K562 (cell line): Measurements from ENCODE around the gene HES4. TPM values are rescaled to one million over a fixed set of nuclear protein-coding genes. Genes with fewer than 3 reads are reported as not detected.

Source experiments
- ATAC-seq: fragments of 200-7000 bp; cut with Tn5 transposase; 3 replicates; pipeline ENCODE4 v1.9.1; 2020; ENCODE audit warnings: moderate library complexity
- Bru-seq: library from RNA; stranded (reverse); fragments of 400-500 nt; gene quantifications from one replicate; lab custom pipeline; 2021; lab: Mats Ljungman, UMichigan
- BruChase-seq, 2 experiments: library from RNA; stranded (reverse); fragments of 400-500 nt; gene quantifications; one replicate each; lab custom pipeline; 2021; lab: Mats Ljungman, UMichigan
- BruUV-seq: library from RNA; stranded (reverse); fragments of 400-500 nt; replicated peaks from 2 replicates; lab custom pipeline; 2021; lab: Mats Ljungman, UMichigan
- CTCF ChIA-PET: fragments of 300-600 bp; formaldehyde crosslinking; extraction: SDS; loops from one replicate; lab custom pipeline; 2021; ENCODE audit warnings: low intra/inter-chr PET ratio; lab: Yijun Ruan, JAX
- POLR2A ChIA-PET: fragments of 300-600, 350-650 bp; sonication (Branson Sonifier 250); formaldehyde crosslinking; extraction: SDS; loops from one replicate; lab custom pipeline; 2021; ENCODE audit warnings: antibody characterized with exemption, inconsistent platforms; lab: Yijun Ruan, JAX
- DNase-seq, 4 experiments: peaks; one replicate each; pipeline versions ENCODE4 v3.0.0 to v3.0.0-alpha.2; 2011 to 2018; ENCODE audit warnings: low spot score in 3 of 4, mixed read lengths in 3 of 4; ENCODE audit errors: extremely low read depth in 1 of 4
- FAIRE-seq: peaks from 2 replicates; lab custom pipeline; 2011; peaks lifted over from hg19 to GRCh38; lab: Jason Lieb, UNC
- H2AFZ ChIP-seq: 2 replicates; pipeline ENCODE4 v1.6.0; 2011; ENCODE audit warnings: low read depth, low read length, control low read depth, inconsistent platforms
- H3K27ac ChIP-seq: fragments of 200-600 bp; 3 replicates; pipeline ENCODE4 v1.8.0; 2011; ENCODE audit warnings: low read depth, mild to moderate bottlenecking, control low read depth, inconsistent platforms, low read length, moderate library complexity, mixed read lengths; ENCODE audit errors: extremely low read depth
- H3K27me3 ChIP-seq, 2 experiments: fragments of 300-600 bp in 1 of 2; 2 replicates in 1 of 2; 3 replicates in 1 of 2; pipeline versions ENCODE4 v1.6.0 to v1.8.0; 2011; ENCODE audit warnings: inconsistent platforms in 2 of 2, low read length in 2 of 2, mild to moderate bottlenecking in 1 of 2, mixed read lengths in 1 of 2, moderate library complexity in 1 of 2; ENCODE audit not compliant: control insufficient read depth in 2 of 2, insufficient read depth in 2 of 2
- H3K36me3 ChIP-seq: fragments of 300-600 bp; 3 replicates; pipeline ENCODE4 v1.8.0; 2011; ENCODE audit warnings: mild to moderate bottlenecking, low read length, inconsistent platforms; ENCODE audit not compliant: control insufficient read depth, insufficient read depth
- H3K4me1 ChIP-seq, 2 experiments: fragments of 200-600 bp in 1 of 2; replicated peaks in 1 of 2; 2 replicates in 1 of 2; 3 replicates in 1 of 2; pipeline versions ENCODE4 v1.5.1 to v1.8.0; 2011; ENCODE audit warnings: inconsistent platforms in 2 of 2, low read length in 2 of 2, mild to moderate bottlenecking in 1 of 2, mixed read lengths in 1 of 2, moderate library complexity in 1 of 2; ENCODE audit not compliant: control insufficient read depth in 2 of 2, insufficient read depth in 2 of 2
- H3K4me2 ChIP-seq: 2 replicates; pipeline ENCODE4 v1.6.1; 2011; ENCODE audit warnings: low read length, control low read depth, inconsistent platforms, mixed read lengths; ENCODE audit not compliant: insufficient read depth
- H3K4me3 ChIP-seq: fragments of 200-600 bp; sonication (generic), shearing (Covaris generic); 2 replicates; pipeline ENCODE4 v1.5.1; 2016; ENCODE audit warnings: control low read depth, inconsistent platforms
- H3K79me2 ChIP-seq: fragments of 200-600 bp; 3 replicates; pipeline ENCODE4 v1.8.0; 2011; ENCODE audit warnings: low read length, inconsistent platforms; ENCODE audit not compliant: control insufficient read depth, insufficient read depth
- H3K9ac ChIP-seq, 2 experiments: 2 replicates each; pipeline versions ENCODE4 v1.6.0 to v1.6.1; 2011; ENCODE audit warnings: low read depth in 2 of 2, low read length in 2 of 2, control low read depth in 1 of 2, inconsistent platforms in 1 of 2, mild to moderate bottlenecking in 1 of 2, mixed read lengths in 1 of 2; ENCODE audit not compliant: insufficient read depth in 1 of 2
- H3K9me1 ChIP-seq: one replicate; pipeline ENCODE4 v1.6.0; 2011; ENCODE audit warnings: inconsistent platforms, mild to moderate bottlenecking, low read length, moderate library complexity; ENCODE audit not compliant: control insufficient read depth, insufficient read depth
- H3K9me3 ChIP-seq: replicated peaks from 2 replicates; pipeline ENCODE4 v1.5.1; 2011; ENCODE audit warnings: low read depth, low read length, inconsistent platforms; ENCODE audit not compliant: control insufficient read depth, insufficient read depth
- H4K20me1 ChIP-seq: replicated peaks from 2 replicates; pipeline ENCODE4 v1.6.1; 2011; ENCODE audit warnings: low read length, inconsistent platforms, mixed read lengths; ENCODE audit not compliant: control insufficient read depth, insufficient read depth
- DEAF1 ChIP-seq: fragments of 450-650 bp; formaldehyde crosslinking; IDR thresholded peaks from 2 replicates; pipeline ENCODE4 v1.4.0; 2020; ENCODE audit warnings: mild to moderate bottlenecking, moderate library complexity
- EGR1 ChIP-seq: fragments of 450-650 bp; conservative IDR thresholded peaks from 2 replicates; pipeline ENCODE4 v1.6.1; 2017; ENCODE audit warnings: mild to moderate bottlenecking
- KDM5B ChIP-seq: fragments of 200-600 bp; sonication (generic); IDR thresholded peaks from 2 replicates; pipeline ENCODE4 v1.6.1; 2012; ENCODE audit warnings: low read depth, mild to moderate bottlenecking, moderate library complexity, low read length, control low read depth, inconsistent platforms; ENCODE audit not compliant: insufficient replicate concordance
- MYC ChIP-seq, 2 experiments: fragments of 250-450 bp in 1 of 2; sonication (Bioruptor Pico) in 1 of 2; IDR thresholded peaks; 2 replicates each; pipeline versions ENCODE4 v1.5.1 to v1.6.1; 2012 to 2021; ENCODE audit warnings: low read depth in 2 of 2, borderline replicate concordance in 1 of 2, improper control_type of control experiment in 1 of 2, low read length in 1 of 2, mild to moderate bottlenecking in 1 of 2, moderate library complexity in 1 of 2
- SAFB2 ChIP-seq: fragments of 200-400 bp; formaldehyde crosslinking; IDR thresholded peaks from 2 replicates; pipeline ENCODE4 v1.6.1; 2018; ENCODE audit warnings: borderline replicate concordance, low read length, low read depth, moderate library complexity; ENCODE audit not compliant: severe bottlenecking
- SMAD2 ChIP-seq: fragments of 150-350 bp; IDR thresholded peaks from 2 replicates; pipeline ENCODE4 v1.6.1; 2014; ENCODE audit warnings: low read depth, mild to moderate bottlenecking, low read length
- SMAD4 ChIP-seq: fragments of 250-450 bp; sonication (Bioruptor Pico); conservative IDR thresholded peaks from 2 replicates; pipeline ENCODE4 v1.8.0; 2021; ENCODE audit warnings: inconsistent platforms, mild to moderate bottlenecking, moderate library complexity
- SRF ChIP-seq, 2 experiments: fragments of 250-450, 450-650 bp in 1 of 2; sonication (Bioruptor Pico) in 1 of 2; sonication (generic) in 1 of 2; formaldehyde crosslinking; IDR thresholded peaks; 2 replicates each; pipeline versions ENCODE4 v1.5.0 to v1.5.1; 2020 to 2022; ENCODE audit warnings: mild to moderate bottlenecking in 1 of 2, missing genetic modification reagents in 1 of 2
- TEAD1 ChIP-seq, 2 experiments: fragments of 450-650 bp in 1 of 2; sonication (generic) in 1 of 2; formaldehyde crosslinking; IDR thresholded peaks; 2 replicates each; pipeline versions ENCODE4 v1.4.0 to v1.8.0; 2020 to 2022; ENCODE audit warnings: mild to moderate bottlenecking in 2 of 2, missing genetic modification reagents in 1 of 2
- XRCC3 ChIP-seq: fragments of 450-650 bp; IDR thresholded peaks from 2 replicates; pipeline ENCODE4 v1.6.1; 2017; ENCODE audit warnings: mild to moderate bottlenecking, moderate library complexity
- ZNF143 ChIP-seq: sonication (generic); formaldehyde crosslinking; IDR thresholded peaks from 2 replicates; pipeline ENCODE4 v1.9.0; 2022; ENCODE audit warnings: mild to moderate bottlenecking, missing genetic modification reagents
- ZNF311 ChIP-seq: fragments of 250-450 bp; sonication (Bioruptor Pico); IDR thresholded peaks from 2 replicates; pipeline ENCODE4 v1.4.0; 2020; ENCODE audit warnings: mild to moderate bottlenecking, moderate library complexity
- ZZZ3 ChIP-seq: fragments of 450-650 bp; IDR thresholded peaks from 2 replicates; pipeline ENCODE4 v1.6.1; 2016; ENCODE audit warnings: antibody characterized with exemption, mild to moderate bottlenecking, moderate library complexity
- WGBS: fragments of 100-300 bp; shearing (Covaris generic); methylation state at CpG from one replicate; pipeline ENCODE4 v1.1.6; 2016; ENCODE audit warnings: low coverage, mixed read lengths; ENCODE audit not compliant: insufficient coverage; ENCODE audit errors: missing lambda C conversion rate; 5-methylcytosine and 5-hydroxymethylcytosine counted together
- in situ Hi-C: fragments of 300-500 bp; cut with MboI; formaldehyde crosslinking; loops from 4 replicates; pipeline ENCODE4 v1.15.0; 2018; ENCODE audit warnings: inconsistent platforms, mixed read lengths
- intact Hi-C: fragments of 100-400 bp; cut with micrococcal nuclease; formaldehyde crosslinking; loops from 2 replicates; pipeline ENCODE4 v1.14.2; 2022
- long read RNA-seq, 3 experiments: library from polyadenylated mRNA in 2 of 3; library from RNA in 1 of 3; unstranded in 2 of 3; stranded (forward) in 1 of 3; transcript quantifications; one replicate each; pipeline ENCODE4 v2.0.0, GENCODE V29; 2019 to 2022
- polyA minus RNA-seq, 3 experiments: library from RNA; depleted of rRNA, polyadenylated mRNA; stranded (reverse); fragments of >200 nt; gene quantifications; 2 replicates each; pipeline ENCODE4 v1.2.3, GENCODE V29; 2011
- polyA plus RNA-seq, 8 experiments: library from polyadenylated mRNA; depleted of rRNA in 4 of 8; stranded (reverse) in 5 of 8; unstranded in 3 of 8; fragments of >200 nt; fragmentation: Nextera tagmentation in 2 of 8; fragmentation: Illumina TruSeq in 1 of 8; extraction: Ambion mirVana in 2 of 8; extraction: Trizol in 1 of 8; gene quantifications; 2 replicates each; pipeline versions ENCODE4 v1.2.1 to v1.2.3, GENCODE V29; 2011 to 2014; ENCODE audit warnings: inconsistent platforms in 1 of 8, missing spikeins in 1 of 8
- total RNA-seq, 7 experiments: library from RNA; depleted of rRNA in 6 of 7; stranded (reverse); fragments of >200 nt in 6 of 7; fragmentation: Illumina TruSeq in 2 of 7; extraction: Trizol in 2 of 7; gene quantifications; 2 replicates each; pipeline versions ENCODE4 v1.2.1 to v1.2.3, GENCODE V29; 2011 to 2021; ENCODE audit warnings: low replicate concordance in 1 of 7

The HES4 gene
- total RNA-seq (2011; cell fraction: chromatin; rRNA removed; ENCODE audit: low replicate concordance), result 5.7 and 23.9 TPM in 2 replicates
- total RNA-seq (2011; cell fraction: nucleolus; rRNA removed), result 54.5 and 57.7 TPM in 2 replicates
- total RNA-seq (2011; cell fraction: nucleoplasm; rRNA removed), result 14.9 and 19.0 TPM in 2 replicates
- total RNA-seq (2014; rRNA removed) (41.4 and 49.2 TPM in 2 replicates), total RNA-seq (2014; rRNA removed; fragmentation: Illumina TruSeq; extraction: Trizol) (0.25 TPM in 1 of 2 replicates, not detected in the other), total RNA-seq (2015; rRNA removed; fragmentation: Illumina TruSeq; extraction: Trizol) (1.9 TPM in 2 replicates), total RNA-seq (2021) (40.5 and 44.3 TPM in 2 replicates), polyA plus RNA-seq (2011; rRNA removed) (5.3 and 10.4 TPM in 2 replicates), polyA plus RNA-seq (2014; fragmentation: Illumina TruSeq; extraction: Trizol) (0.21 and 0.61 TPM in 2 replicates), polyA plus RNA-seq (2014; fragmentation: Nextera tagmentation; extraction: Ambion mirVana) (not detected), polyA plus RNA-seq (2014; rRNA removed) (33.7 and 43.7 TPM in 2 replicates), polyA minus RNA-seq (2011; rRNA and poly(A)+ RNA removed) (0.21 TPM in 1 of 2 replicates, not detected in the other), Bru-seq, nascent RNA (percentile 63 among the genes with signal in this experiment), BruChase-seq, experiment 1, labeled RNA remaining after a 2-hour chase (percentile 41 among the genes with signal in this experiment), BruChase-seq, experiment 2, labeled RNA remaining after a 6-hour chase (percentile 51 among the genes with signal in this experiment)
- 18.6 and 66.9 TPM in 2 replicates for polyA plus RNA-seq (2011; cell fraction: cytosol; rRNA removed)
- 86.7 and 173 TPM in 2 replicates for polyA plus RNA-seq (2011; cell fraction: nucleus; rRNA removed)
- 8.3 and 15.7 TPM in 2 replicates for polyA plus RNA-seq (2012)
- polyA minus RNA-seq (2011; cell fraction: cytosol; rRNA and poly(A)+ RNA removed), result 3.6 and 11.6 TPM in 2 replicates
- polyA minus RNA-seq (2011; cell fraction: nucleus; rRNA and poly(A)+ RNA removed), result 7.2 and 11.6 TPM in 2 replicates
- long read RNA-seq, experiment 1, transcript HES4-202 (3 exons, 1,040 nt), result minor isoform, 17 of 97 reads
- long read RNA-seq, experiment 1, transcript HES4-203 (2 exons, 1,038 nt), result minor isoform, 13 of 97 reads
- long read RNA-seq, experiment 1, transcript HES4-201 (4 exons, 899 nt), result major isoform, 32 of 97 reads
- long read RNA-seq, experiment 1, transcript HES4-204 (3 exons, 667 nt), result minor isoform, 16 of 97 reads
- long read RNA-seq, experiment 1, partial matches to known transcripts, result 0 of 97 reads
- long read RNA-seq, experiment 1, other reads (novel, unspliced or antisense), result 19 of 97 reads
- long read RNA-seq, experiment 2, transcript HES4-201 (4 exons, 899 nt), result minor isoform, 11 of 33 reads
- long read RNA-seq, experiment 2, transcript HES4-202 (3 exons, 1,040 nt), result major isoform, 15 of 33 reads
- long read RNA-seq, experiment 2, partial matches to known transcripts, result 0 of 33 reads
- long read RNA-seq, experiment 2, other reads (novel, unspliced or antisense), result 2 of 33 reads
- long read RNA-seq, experiment 3, transcript HES4-201 (4 exons, 899 nt), result major isoform, 5 of 13 reads
- long read RNA-seq, experiment 3, transcript HES4-204 (3 exons, 667 nt), result major isoform, 5 of 13 reads
- long read RNA-seq, experiment 3, partial matches to known transcripts, result 0 of 13 reads
- long read RNA-seq, experiment 3, other reads (novel, unspliced or antisense), result 0 of 13 reads

- DNase-seq, result peak in 3 of 4 experiments; percentile 88 to 98 (median 95)
- ATAC-seq, result peak; percentile 75
- intact Hi-C loops (loop anchor here (5.0 kb wide), 1 partner anchor 62 kb away; no protein-coding TSS in a partner anchor), in situ Hi-C loops (no loop called here)
- peak within 1 kb of the TSS; percentile 89 for H2AFZ ChIP-seq
- peak; percentile 81 for FAIRE-seq
- H3K9me3 ChIP-seq, result no peaks in the 10 kb centered on the region
- BruUV-seq, result no TSS peak
- CTCF ChIA-PET, result no interaction called here
- H3K9me1 ChIP-seq, result no peaks in the 10 kb centered on the region
- H3K4me1 ChIP-seq, result peaks cover 24 to 89% of the 10 kb centered on the region in 2 experiments
- peaks cover 10% of the 10 kb centered on the region; the same call in 1 of the 2 replicates for H4K20me1 ChIP-seq
- no peaks in the 10 kb centered on the region for H3K36me3 ChIP-seq
- peak within 1 kb of the TSS; percentile 52 for H3K4me3 ChIP-seq
- peaks cover 16% of the 10 kb centered on the region; the same call in 2 of the 3 replicates for H3K79me2 ChIP-seq
- 2% methylated on average over 62 of the region's 95 CpGs for WGBS
- H3K9ac ChIP-seq, result peak within 1 kb of the TSS; percentile 86 to 99
- H3K27me3 ChIP-seq, result peaks cover 0 to 2% of the 10 kb centered on the region in 2 experiments; a peak in 1 of 5 replicates
- peak within 1 kb of the TSS; percentile 95 for H3K27ac ChIP-seq
- POLR2A ChIA-PET, result interaction anchor here (1.5 kb wide), 1 partner anchor 19 kb away, joined by 3 read pairs; no protein-coding TSS in a partner anchor
- H3K4me2 ChIP-seq, result peak within 1 kb of the TSS; percentile 77
- no peak for TF ChIP-seq ZZZ3
- TF ChIP-seq SMAD2, result no peak
- no peak for TF ChIP-seq ZNF143
- TF ChIP-seq SAFB2, result no peak
- TF ChIP-seq TEAD1 (CRISPR knock-in tag; IDR thresholded peaks at IDR 0.05), result peak in 1 of 2 experiments; percentile 91; a peak in 2 of 4 replicates
- no peak for TF ChIP-seq DEAF1
- TF ChIP-seq MYC (IDR thresholded peaks at IDR 0.05; ENCODE audit: low read depth, low read length), result peak; percentile 44; the same call in 1 of the 2 replicates
- no peak for TF ChIP-seq MYC (CRISPR knock-in tag; IDR thresholded peaks at IDR 0.05; ENCODE audit: borderline replicate concordance, low read depth)
- TF ChIP-seq KDM5B, result peak; percentile 63
- no peak for TF ChIP-seq ZNF311 (CRISPR knock-in tag)
- peak; percentile 29 to 38; a peak in 1 of 4 replicates for TF ChIP-seq SRF (CRISPR knock-in tag; IDR thresholded peaks at IDR 0.05)
- TF ChIP-seq XRCC3, result no peak
- TF ChIP-seq SMAD4, result peak; percentile 67
- TF ChIP-seq EGR1, result peak; percentile 82
Observed at GRCh38 chr1:999725-1000356, at the start of gene HES4. Gene HES4, minus strand, starts transcription at chr1:1000097. Its CDS starts 124 bp downstream, at chr1:999973.
